DMS114 treated with DMSO at 0.1 percent for 48 hours (cell line): ENCODE data around the gene TMTC2.
"Not testable (repeated sequence)": the region's sequence is repeated elsewhere in the genome, so short reads cannot be mapped to it uniquely, and the experiment has no call there.

Experiments used
- DNase-seq: peaks from one replicate; lab custom pipeline; 2025; ENCODE audit not compliant: unreplicated experiment; lab: John Stamatoyannopoulos, UW

Gene TMTC2

GRCh38 chr12:83059107-83059506, 372.4 kb downstream of the TMTC2 start:
- DNase-seq = no peak

- DNase-seq = no peak
Observed at GRCh38 chr12:83065562-83065961, 378.9 kb downstream of the TMTC2 start.

DNA sequence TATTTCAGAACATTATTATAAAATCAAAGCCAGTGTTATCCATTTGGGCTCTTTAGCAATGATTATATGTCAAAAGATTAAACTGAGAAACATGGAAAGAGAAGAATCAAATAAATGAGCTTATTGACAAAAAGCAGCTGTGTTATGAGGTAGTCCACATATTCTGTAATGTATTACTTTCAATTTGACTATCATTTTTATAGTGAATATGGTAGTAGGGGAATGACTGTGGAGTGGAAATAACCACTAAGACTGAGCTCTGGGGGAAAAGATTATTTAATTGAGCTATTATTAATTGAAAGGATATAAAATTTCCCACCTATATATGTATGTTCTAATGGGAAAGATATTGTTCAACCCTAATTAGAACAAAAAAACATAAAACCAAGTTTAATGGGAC, 381.3 kb downstream of the TMTC2 start:
- no peak for DNase-seq

DNA sequence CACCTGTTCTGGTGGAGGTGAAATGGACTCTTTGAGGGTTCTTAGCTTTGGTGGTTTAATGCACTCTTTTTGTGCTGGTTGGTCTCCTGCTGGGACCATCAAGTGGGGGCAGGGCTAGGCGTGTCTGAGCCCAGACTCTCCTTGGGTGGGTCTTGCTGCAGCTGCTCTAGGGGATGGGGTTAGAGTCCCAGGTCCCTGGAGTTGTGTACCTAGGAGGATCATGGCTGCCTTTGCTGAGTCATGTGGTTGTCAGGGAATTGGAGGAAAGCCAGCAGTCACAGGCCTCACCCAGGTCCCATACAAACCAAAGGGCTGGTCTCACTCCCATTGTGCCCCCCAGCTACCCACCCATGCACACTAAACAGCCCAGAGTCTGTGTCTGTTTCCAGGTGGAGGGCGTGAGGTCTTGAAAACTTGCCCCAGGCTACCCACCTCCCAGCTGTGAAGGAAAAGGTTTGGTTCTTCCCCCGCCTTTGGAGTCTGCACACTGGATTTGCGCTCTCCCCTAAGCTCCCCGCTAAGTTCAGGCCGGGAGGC, 387.7 kb downstream of the TMTC2 start:
- no peak for DNase-seq

GRCh38 chr12:83075471-83075870, 388.8 kb downstream of the TMTC2 start:
- DNase-seq = no peak

DNA sequence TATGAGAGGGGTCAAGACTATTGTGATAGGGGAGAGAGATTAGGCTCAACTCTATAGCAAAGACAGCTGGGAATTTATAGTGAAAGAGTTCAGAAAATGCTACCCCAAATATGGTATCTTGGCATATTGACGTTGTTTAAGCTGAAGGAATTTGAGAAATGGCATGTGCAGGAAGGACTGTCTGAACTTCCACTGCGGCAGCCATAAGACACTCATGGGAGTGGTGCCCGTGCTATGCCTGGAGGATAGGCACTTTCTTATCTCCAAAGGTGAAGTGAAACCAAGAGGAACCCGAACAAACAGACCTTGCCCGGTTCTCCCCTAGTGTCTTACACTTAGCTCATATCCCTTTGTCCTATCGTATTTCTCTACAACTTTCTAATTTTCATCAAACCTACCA, 390.3 kb downstream of the TMTC2 start:
- no peak for DNase-seq

- DNase-seq = no peak
Observed at GRCh38 chr12:83082690-83083276, 396.1 kb downstream of the TMTC2 start.

GRCh38 chr12:83083616-83084015, 396.9 kb downstream of the TMTC2 start:
- no peak for DNase-seq

DNA sequence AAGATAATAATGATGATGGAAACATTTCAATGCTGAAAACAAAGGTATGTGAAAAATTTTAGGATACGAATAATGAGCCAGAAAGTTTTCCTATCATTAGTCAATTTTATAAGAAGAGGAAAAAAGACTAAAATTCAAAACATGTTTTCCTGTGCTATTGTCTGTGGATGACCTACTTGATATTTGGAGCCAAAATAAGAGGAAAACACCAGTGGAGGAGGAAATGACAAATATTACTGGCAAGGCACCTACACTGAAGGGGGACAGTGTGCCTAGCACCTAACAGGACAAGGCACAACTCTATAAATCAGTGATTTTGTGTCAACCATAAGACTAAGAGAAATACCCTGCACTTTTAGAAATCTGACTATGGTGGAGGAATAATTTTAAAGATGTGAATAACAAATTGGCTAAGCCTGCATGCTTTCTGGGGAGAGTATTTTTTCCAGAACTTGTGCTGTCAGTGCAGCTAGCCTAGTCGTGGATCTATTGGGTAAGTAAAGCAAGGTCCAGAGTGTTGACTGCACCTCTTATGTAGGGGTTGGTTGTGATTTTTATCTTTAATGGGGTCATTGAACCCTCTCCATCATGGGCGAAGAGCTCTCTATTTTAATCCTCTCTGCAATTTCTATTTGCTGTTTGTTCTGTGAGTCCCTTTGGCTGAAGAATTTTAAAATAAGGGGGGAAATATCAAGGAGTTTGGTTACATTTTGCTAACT, 398.0 kb downstream of the TMTC2 start:
- no peak for DNase-seq

GRCh38 chr12:83086023-83086422, 399.3 kb downstream of the TMTC2 start:
- no peak for DNase-seq

DNA sequence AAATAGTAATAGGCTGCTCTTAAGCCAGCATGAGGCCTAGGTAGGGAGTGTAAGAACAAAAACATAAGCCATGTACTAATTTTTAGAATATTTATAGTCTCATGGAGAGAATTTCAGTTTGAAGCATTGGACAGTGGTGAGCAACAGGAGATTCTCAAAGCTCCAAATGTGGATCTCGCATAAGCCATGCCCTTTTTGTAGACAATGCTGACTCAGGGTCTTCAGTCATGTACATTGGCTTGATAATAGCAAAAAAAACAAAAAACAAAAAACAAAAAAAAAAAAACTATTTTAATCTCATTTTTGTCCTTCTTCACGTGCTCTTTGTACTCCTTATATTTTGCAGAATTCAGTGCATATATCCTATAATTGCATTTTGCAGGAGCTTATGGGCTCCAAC, 402.9 kb downstream of the TMTC2 start:
- DNase-seq = no peak

DNA sequence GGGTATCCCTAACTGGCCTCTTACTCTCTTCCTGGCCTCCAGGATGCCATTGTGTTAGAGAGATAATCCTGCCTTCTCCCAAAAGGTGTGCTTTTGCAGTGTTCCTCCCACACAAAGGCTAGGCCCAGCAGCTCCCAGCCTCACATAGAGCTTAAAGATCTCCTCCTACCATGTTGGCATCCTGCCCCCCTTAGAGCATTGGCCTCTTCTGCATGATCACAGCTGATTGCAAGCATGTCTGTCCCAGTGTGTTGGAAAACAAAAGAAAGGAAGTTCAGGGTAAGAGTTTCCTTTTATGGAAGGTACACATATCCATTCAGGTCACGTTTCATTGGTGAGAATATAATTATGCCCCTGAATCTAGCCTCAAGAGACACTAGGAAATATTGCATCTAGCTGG, 405.4 kb downstream of the TMTC2 start:
- no peak for DNase-seq

GRCh38 chr12:83092606-83093005, 405.9 kb downstream of the TMTC2 start:
- no peak for DNase-seq

DNA sequence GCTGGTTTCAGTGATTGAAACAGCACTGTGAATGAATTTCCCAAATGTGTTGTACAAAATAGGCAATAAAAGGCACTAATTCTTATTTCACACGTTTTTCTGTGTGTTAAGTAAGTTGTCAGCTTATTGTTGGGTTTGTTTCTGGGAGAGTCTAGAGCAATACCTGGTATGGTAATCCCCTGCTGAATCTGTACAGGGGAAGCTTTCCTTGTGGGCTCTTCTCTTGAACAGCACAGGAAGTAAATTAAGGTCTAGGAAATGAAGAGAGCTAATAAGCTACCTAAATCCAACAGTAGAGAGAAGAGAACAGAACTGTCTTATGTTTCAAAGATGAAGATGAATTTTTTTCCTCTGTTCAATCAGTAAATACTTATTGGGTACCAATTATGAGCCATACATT, 406.7 kb downstream of the TMTC2 start:
- DNase-seq = no peak

- DNase-seq = no peak
Observed at GRCh38 chr12:83097643-83098342, 411.1 kb downstream of the TMTC2 start.

- DNase-seq = no peak
Observed at GRCh38 chr12:83099436-83099835, 412.7 kb downstream of the TMTC2 start.

- no peak for DNase-seq
Observed at GRCh38 chr12:83102499-83102898, 415.8 kb downstream of the TMTC2 start.

DNA sequence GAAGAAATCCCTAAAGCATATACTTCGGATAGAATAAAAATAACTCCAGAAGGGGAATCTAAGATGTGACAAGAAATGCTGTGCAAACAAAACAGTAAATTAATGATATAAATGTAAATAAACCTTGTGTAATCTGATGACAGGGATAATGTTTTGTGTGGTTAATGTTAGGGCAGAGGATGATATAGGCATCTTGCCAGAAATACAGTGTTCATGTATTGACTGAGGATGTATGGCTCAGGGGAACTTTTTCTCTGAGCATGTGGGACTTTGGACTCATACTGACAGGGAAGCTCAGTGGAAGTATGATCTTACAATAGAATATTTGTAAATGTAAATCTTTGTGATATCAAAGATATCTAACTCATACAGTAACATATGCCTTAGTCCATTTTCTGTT, 420.2 kb downstream of the TMTC2 start:
- DNase-seq = no peak

DNA sequence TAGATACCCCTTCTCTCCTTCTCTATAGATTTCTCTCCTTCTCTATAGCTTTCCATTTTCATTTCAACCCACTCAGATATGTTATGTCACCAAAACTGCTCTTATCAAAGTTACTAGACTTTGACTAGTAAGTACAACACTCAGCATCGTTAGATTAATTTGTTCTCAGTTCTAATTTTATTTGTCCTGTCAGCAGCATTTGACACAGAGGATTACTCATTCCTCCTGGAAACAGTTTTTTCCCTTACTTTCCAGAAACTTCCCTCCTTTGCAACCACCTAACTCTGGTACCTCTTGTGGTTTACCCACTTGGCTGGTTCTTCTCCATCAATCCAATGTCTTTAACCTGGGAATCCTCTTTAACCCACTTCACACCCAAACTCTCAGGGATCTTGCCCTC, 423.7 kb downstream of the TMTC2 start:
- no peak for DNase-seq

- DNase-seq = no peak
Observed at GRCh38 chr12:83113945-83114344, 427.2 kb downstream of the TMTC2 start.

GRCh38 chr12:83114966-83115365, 428.3 kb downstream of the TMTC2 start:
- DNase-seq = no peak

GRCh38 chr12:83117926-83118325, 431.2 kb downstream of the TMTC2 start:
- DNase-seq = not testable (repeated sequence)
